HFFc6 (cell line): Measurements from ENCODE around the gene CDH23. TPM values are rescaled to one million over a fixed set of nuclear protein-coding genes. Genes with fewer than 3 reads are reported as not detected.

Source experiments
- DNase-seq: peaks from one replicate; pipeline ENCODE4 v3.0.0-alpha.2; 2018
- H3K27ac Mint-ChIP-seq: 2 replicates; pipeline ENCODE4 v1.8.0; 2020; ENCODE audit warnings: mild to moderate bottlenecking, mixed read lengths
- H3K27me3 Mint-ChIP-seq: 2 replicates; pipeline ENCODE4 v1.8.0; 2021; ENCODE audit warnings: mild to moderate bottlenecking, moderate library complexity, mixed read lengths; ENCODE audit not compliant: insufficient read depth
- H3K36me3 Mint-ChIP-seq: 2 replicates; pipeline ENCODE4 v1.8.0; 2021; ENCODE audit warnings: low read depth, mixed read lengths
- H3K4me1 Mint-ChIP-seq: 2 replicates; pipeline ENCODE4 v1.8.0; 2020; ENCODE audit warnings: low read depth, mixed read lengths
- H3K4me3 Mint-ChIP-seq: 2 replicates; pipeline ENCODE4 v1.8.0; 2020; ENCODE audit warnings: mild to moderate bottlenecking, moderate library complexity, mixed read lengths
- H3K9me3 Mint-ChIP-seq: 2 replicates; pipeline ENCODE4 v1.8.0; 2020; ENCODE audit warnings: mild to moderate bottlenecking, mixed read lengths
- total RNA-seq, 6 experiments: library from RNA; stranded (reverse); fragmentation: NEBNext Ultra II Directional; extraction: Animal tissue kit (Norgen Biotek cat#: 25700); gene quantifications; 2 replicates in 1 of 6; 3 replicates in 5 of 6; pipeline ENCODE4 v1.2.3, GENCODE V29; 2021
- TF ChIP-seq, protein P1 (sequence below): fragments of 200-600 bp; sonication (generic); IDR thresholded peaks from 2 replicates; pipeline ENCODE4 v1.5.0; 2021; ENCODE audit warnings: antibody characterized with exemption, mild to moderate bottlenecking

The CDH23 gene
- total RNA-seq, 6 experiments from 2014 or later: 0.02 to 0.11 (median 0.04) TPM; not detected in 2

DNA sequence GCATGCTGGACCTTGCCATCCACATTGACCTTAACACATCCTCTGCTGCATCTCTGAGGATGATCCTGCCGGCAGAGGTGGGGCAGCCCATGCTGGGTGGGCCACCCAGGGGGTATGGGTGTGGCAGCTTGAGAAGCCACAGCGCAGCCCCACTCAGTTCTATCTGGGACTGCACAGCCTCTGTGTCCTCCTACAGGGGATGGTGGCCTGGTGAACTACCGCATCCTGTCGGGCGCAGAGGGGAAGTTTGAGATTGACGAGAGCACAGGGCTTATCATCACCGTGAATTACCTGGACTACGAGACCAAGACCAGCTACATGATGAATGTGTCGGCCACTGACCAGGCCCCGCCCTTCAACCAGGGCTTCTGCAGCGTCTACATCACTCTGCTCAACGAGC is 335.1 kb downstream of the CDH23 start:
- no peak for DNase-seq
- Mint-ChIP-seq H3K27me3 (peaks cover 34% of the 10 kb centered on the region), H3K4me3 (no peak overlapping the region), H3K4me1 (peaks cover 11% of the 10 kb centered on the region), H3K9me3 (no peaks in the 10 kb centered on the region), H3K36me3 (no peaks in the 10 kb centered on the region), H3K27ac (no peak overlapping the region)
- TF ChIP-seq, protein P1, sequence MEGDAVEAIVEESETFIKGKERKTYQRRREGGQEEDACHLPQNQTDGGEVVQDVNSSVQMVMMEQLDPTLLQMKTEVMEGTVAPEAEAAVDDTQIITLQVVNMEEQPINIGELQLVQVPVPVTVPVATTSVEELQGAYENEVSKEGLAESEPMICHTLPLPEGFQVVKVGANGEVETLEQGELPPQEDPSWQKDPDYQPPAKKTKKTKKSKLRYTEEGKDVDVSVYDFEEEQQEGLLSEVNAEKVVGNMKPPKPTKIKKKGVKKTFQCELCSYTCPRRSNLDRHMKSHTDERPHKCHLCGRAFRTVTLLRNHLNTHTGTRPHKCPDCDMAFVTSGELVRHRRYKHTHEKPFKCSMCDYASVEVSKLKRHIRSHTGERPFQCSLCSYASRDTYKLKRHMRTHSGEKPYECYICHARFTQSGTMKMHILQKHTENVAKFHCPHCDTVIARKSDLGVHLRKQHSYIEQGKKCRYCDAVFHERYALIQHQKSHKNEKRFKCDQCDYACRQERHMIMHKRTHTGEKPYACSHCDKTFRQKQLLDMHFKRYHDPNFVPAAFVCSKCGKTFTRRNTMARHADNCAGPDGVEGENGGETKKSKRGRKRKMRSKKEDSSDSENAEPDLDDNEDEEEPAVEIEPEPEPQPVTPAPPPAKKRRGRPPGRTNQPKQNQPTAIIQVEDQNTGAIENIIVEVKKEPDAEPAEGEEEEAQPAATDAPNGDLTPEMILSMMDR: no peak

DNA sequence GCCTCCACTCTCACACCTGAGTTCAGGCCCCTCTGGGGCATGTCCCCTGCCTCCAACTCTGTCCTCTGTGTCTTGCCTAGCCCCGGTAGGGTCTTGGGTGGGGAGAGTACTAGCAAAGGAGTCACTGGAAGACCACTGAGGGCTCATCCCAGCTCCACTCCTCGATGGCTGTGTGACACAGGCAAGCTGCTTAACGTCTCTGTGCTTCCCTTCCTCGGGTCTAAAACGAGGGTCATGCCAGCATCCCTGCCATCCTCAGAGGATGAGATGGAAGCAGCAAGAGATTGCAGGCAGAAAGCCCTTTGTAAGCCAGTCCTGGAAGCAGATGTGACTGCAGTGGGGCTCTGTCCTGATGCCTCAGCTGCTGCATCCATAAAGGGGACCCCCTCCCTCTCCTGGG is 338.1 kb downstream of the CDH23 start:
- Mint-ChIP-seq H3K27ac (no peak overlapping the region), H3K9me3 (no peaks in the 10 kb centered on the region), H3K4me1 (no peaks in the 10 kb centered on the region), H3K4me3 (no peak overlapping the region), H3K36me3 (no peaks in the 10 kb centered on the region), H3K27me3 (peaks cover 36% of the 10 kb centered on the region)
- TF ChIP-seq, protein P1: no peak
- no peak for DNase-seq

DNA sequence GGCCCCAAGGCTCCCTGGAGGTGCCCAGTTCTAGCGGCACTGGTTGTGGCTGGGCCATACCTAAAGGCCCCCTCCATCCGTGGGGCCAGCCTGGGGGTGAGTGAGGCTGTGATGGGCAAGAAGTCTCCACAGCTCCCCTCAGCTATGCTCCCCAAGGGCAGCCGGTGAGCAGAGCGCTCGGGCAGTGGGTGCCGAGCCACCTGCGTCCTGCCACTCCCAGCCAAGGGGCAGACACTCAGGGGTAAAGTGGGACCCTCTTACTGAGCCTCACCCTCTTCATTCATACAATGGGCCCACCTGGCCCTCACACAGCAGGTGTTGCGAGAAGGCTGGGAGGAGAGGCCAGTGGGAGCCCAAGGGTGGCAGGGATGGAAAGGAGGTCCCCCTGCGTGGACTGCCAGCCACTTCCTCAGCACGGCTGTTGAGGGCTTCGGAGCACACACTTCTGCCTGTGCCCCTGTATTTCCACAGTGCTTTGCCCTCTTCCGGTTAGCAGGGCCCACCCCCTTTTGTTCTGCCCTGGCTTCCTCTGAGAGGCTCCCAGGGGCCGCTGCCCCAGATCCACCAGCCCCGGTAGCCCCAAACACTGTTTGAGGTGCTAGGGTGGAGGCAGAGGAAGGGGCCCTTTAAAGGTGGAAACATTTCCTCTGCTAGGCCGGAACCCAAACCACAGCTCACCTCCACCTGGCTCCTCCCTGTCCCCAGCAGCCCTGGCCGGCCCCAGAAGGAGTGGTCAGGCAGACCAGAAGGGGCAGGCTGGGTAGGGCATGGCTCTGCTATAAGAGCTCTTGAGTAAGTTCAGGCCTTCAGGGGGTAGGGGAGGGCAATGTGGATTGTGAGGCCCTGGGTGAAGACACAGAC is 339.2 kb downstream of the CDH23 start:
- H3K27ac Mint-ChIP-seq: no peak overlapping the region
- no peaks in the 10 kb centered on the region for H3K9me3 Mint-ChIP-seq
- no peak overlapping the region for H3K4me3 Mint-ChIP-seq
- TF ChIP-seq, protein P1: no peak
- no peak for DNase-seq
- H3K4me1 Mint-ChIP-seq: peaks cover 7% of the 10 kb centered on the region
- peaks cover 36% of the 10 kb centered on the region for H3K27me3 Mint-ChIP-seq
- no peaks in the 10 kb centered on the region for H3K36me3 Mint-ChIP-seq

DNA sequence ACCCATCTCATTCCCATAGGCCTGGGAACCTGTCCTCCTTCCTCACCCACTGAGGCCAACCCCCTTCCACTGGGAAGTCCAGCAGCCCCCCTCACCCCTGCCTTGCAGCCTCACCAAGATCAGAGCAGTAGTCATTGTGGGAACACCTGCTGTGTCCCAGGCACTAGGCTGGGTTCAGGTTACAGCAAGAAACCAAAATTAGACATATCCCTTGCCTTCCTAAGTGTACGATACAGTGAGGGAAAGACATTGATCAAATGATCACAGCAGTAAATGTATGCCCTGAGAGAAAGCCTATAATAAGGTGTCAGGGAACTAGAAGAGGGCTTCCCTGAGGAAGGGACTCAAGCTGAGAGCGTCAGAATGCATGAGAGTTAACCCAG is 339.8 kb downstream of the CDH23 start:
- H3K27me3 Mint-ChIP-seq: peaks cover 31% of the 10 kb centered on the region
- DNase-seq: no peak
- peaks cover 7% of the 10 kb centered on the region for H3K4me1 Mint-ChIP-seq
- no peak overlapping the region for H3K27ac Mint-ChIP-seq
- H3K4me3 Mint-ChIP-seq: no peak overlapping the region
- no peaks in the 10 kb centered on the region for H3K36me3 Mint-ChIP-seq
- H3K9me3 Mint-ChIP-seq: no peaks in the 10 kb centered on the region
- TF ChIP-seq, protein P1: no peak

DNA sequence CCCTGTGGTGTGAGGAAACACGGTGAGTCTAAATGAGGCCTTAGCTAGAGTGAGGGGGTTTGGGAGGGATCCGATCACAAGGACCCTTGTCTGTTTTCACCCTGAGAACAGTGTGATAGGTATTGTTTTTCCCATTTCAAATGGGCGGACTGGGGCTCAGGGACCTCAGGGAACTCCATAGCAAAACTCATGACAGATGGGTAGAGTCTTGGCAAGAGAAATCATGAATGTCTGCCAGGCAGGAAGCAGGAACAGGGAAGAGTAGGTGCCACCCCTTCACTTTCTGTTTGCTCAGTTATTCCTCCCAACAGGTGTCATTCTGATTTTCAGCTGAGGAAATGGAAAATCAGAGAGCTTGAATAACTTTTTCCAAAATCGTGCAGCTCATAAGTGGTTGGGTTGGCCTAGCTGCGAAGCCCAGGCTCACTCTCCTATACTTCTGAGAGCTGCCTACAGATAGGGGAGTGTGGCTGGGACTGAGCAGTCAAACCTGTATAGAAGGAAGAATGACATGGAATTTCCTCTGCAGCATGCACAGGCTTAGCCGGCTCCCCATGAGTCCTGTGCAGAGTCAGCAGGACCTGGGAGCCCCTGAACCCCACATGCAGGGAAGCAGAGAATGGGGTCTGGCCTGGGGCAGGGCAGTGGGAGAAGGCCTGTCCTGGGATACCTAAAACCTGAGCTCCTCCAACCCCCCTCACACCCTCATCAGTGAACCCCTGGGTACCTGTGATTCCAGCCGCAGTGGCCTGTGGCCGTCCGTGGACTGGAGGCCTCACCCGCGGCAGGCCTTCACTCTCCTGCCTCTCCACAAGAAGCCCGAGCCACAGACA is 340.5 kb downstream of the CDH23 start:
- Mint-ChIP-seq H3K4me1 (peaks cover 7% of the 10 kb centered on the region), H3K36me3 (no peaks in the 10 kb centered on the region)
- TF ChIP-seq, protein P1: no peak

More for the DNA sequence above, 340.5 kb downstream of the CDH23 start:
- Mint-ChIP-seq H3K4me3 (no peak overlapping the region), H3K9me3 (no peaks in the 10 kb centered on the region), H3K27me3 (peaks cover 25% of the 10 kb centered on the region), H3K27ac (no peak overlapping the region)
- no peak for DNase-seq
